ENCODE results near the gene OXTR.
"Not testable (repeated sequence)": the region's sequence is repeated elsewhere in the genome, so short reads cannot be mapped to it uniquely, and the experiment has no call there.

The OXTR gene

DNA sequence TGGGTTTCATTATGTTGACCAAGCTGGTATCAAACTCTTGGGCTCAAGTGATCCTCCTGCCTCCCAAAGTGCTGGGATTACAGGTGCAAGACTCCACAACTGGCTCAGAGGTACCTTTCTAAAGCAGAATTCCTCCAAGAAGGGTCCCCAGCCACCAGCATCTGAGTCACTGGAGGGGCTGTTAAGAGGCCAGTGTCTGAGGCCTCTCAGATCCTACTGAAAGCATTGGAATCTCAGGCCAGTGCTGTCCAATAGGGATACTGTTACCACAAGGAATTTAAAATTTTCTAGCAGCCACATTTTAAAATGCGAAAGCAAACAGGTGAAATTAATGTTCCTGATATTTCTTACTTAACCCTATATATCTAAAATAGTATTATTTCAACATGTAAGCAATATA lies 34.5 kb downstream of the OXTR start:
- H3K4me1 ChIP-seq (ENCODE audit: control insufficient read depth, insufficient read depth, low read length) = no peaks in the 10 kb centered on the region
- no peak overlapping the region for H3K4me3 ChIP-seq (ENCODE audit: low read length)
- H3K27me3 ChIP-seq (ENCODE audit: control insufficient read depth, insufficient read depth, low read length) = no peaks in the 10 kb centered on the region
- no peaks in the 10 kb centered on the region for H3K36me3 ChIP-seq (ENCODE audit: control insufficient read depth, insufficient read depth, low read length)
- H3K9me3 ChIP-seq (ENCODE audit: control insufficient read depth, low read length) = no peaks in the 10 kb centered on the region
- no peak overlapping the region for H3K9ac ChIP-seq (ENCODE audit: low read length)

- H3K27me3 ChIP-seq (ENCODE audit: control insufficient read depth, insufficient read depth, low read length) = no peaks in the 10 kb centered on the region
- no peaks in the 10 kb centered on the region for H3K4me1 ChIP-seq (ENCODE audit: control insufficient read depth, insufficient read depth, low read length)
- no peak overlapping the region for H3K9ac ChIP-seq (ENCODE audit: low read length)
- no peaks in the 10 kb centered on the region for H3K9me3 ChIP-seq (ENCODE audit: control insufficient read depth, low read length)
- no peaks in the 10 kb centered on the region for H3K36me3 ChIP-seq (ENCODE audit: control insufficient read depth, insufficient read depth, low read length)
- no peak overlapping the region for H3K4me3 ChIP-seq (ENCODE audit: low read length)
Measured at GRCh38 chr3:8734137-8734878, 35.1 kb downstream of the OXTR start.

DNA sequence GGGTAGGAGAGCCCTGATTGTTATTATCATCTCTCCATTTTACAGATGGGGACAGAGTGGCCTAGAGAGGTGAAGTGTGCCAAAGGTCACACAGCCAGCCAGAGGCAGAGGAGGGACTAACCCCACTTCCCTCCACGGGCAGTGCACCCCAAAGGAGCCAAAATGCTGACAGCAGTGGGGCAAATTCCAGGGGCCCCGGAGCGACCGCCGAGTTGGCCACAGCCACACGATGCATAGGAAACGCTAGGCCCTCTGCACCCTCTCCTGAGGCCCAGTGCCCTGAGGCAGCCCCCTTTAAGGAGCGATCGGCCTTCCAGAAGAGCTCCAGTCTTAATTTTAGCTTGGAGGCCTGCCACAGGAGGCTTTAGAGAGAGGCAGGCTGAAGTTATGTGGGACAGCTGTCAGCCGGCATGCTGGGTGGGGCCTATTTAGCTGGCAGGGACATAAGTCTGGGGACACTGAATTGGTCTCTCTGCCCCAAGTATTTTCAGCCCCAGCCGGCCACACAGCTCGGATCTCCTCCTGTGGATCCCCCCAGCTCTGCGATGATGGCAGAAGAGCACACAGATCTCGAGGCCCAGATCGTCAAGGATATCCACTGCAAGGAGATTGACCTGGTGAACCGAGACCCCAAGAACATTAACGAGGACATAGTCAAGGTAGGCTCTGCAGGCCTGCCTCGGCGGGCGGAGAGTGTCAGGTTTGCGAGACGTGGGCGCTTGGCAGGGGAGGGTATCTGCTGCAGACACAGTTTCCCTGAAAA lies 35.9 kb downstream of the OXTR start, which contains the start of gene CAV3:
Gene CAV3 (plus strand): TSS at position 471 of the 763 bp plus-strand sequence. CDS start 75 bp downstream, at position 546.
- Histone ChIP-seq H3K36me3 (ENCODE audit: control insufficient read depth, insufficient read depth, low read length) (no peaks in the 10 kb centered on the region), H3K9me3 (ENCODE audit: control insufficient read depth, low read length) (no peaks in the 10 kb centered on the region), H3K4me1 (ENCODE audit: control insufficient read depth, insufficient read depth, low read length) (no peaks in the 10 kb centered on the region), H3K4me3 (ENCODE audit: low read length) (no peak within 1 kb of the TSS), H3K27me3 (ENCODE audit: control insufficient read depth, insufficient read depth, low read length) (no peaks in the 10 kb centered on the region), H3K9ac (ENCODE audit: low read length) (no peak within 1 kb of the TSS)

- no peak overlapping the region for H3K9ac ChIP-seq (ENCODE audit: low read length)
- no peak overlapping the region for H3K4me3 ChIP-seq (ENCODE audit: low read length)
- H3K36me3 ChIP-seq (ENCODE audit: control insufficient read depth, insufficient read depth, low read length) = no peaks in the 10 kb centered on the region
- H3K4me1 ChIP-seq (ENCODE audit: control insufficient read depth, insufficient read depth, low read length) = no peaks in the 10 kb centered on the region
- no peaks in the 10 kb centered on the region for H3K27me3 ChIP-seq (ENCODE audit: control insufficient read depth, insufficient read depth, low read length)
- no peaks in the 10 kb centered on the region for H3K9me3 ChIP-seq (ENCODE audit: control insufficient read depth, low read length)
Measured at GRCh38 chr3:8732413-8732812, 37.0 kb downstream of the OXTR start.

DNA sequence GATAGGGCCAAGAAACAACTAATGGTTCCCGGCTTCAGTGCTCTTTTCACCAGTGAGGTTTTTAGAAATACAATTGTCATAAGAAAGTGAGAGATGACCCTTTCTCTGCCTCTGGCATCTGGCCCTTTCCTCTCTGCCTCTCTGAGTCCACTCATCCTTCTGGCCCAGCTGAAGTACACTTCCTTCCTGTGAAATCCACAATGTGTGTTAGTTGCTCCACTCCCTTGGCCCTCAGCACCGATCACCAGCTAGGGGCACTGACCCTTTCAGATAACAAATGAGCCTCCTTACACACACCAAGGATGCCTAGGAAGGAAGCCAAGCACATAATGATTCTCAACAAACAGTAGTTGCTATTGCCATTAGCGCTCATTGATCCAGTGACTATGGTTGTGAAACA lies 38.8 kb downstream of the OXTR start:
- Histone ChIP-seq H3K27me3 (ENCODE audit: control insufficient read depth, insufficient read depth, low read length) (no peaks in the 10 kb centered on the region), H3K4me3 (ENCODE audit: low read length) (no peak overlapping the region), H3K36me3 (ENCODE audit: control insufficient read depth, insufficient read depth, low read length) (no peaks in the 10 kb centered on the region), H3K9me3 (ENCODE audit: control insufficient read depth, low read length) (peaks cover 6% of the 10 kb centered on the region), H3K4me1 (ENCODE audit: control insufficient read depth, insufficient read depth, low read length) (no peaks in the 10 kb centered on the region), H3K9ac (ENCODE audit: low read length) (no peak overlapping the region)

DNA sequence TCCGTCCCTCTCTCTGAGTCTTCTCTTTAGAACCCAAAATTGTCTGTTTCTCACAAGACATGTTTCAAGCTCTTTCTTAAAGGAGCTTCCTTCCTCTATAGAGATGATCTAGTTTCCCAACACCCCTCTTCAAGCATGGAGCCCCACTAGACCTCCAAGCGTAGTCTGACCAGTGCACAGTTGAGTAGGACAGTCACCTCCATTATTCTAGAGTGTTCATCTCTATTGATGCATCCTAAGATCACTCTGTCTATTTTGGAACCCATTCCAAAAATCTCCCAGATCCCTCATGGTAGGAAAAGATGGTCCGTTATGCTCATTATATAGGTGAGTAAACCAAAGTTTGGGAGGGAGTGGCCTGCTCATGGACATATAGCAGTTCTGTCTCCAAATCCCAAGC lies 39.9 kb downstream of the OXTR start:
- Histone ChIP-seq H3K4me1 (ENCODE audit: control insufficient read depth, insufficient read depth, low read length) (peaks cover 8% of the 10 kb centered on the region), H3K9ac (ENCODE audit: low read length) (no peak overlapping the region), H3K4me3 (ENCODE audit: low read length) (no peak overlapping the region), H3K27me3 (ENCODE audit: control insufficient read depth, insufficient read depth, low read length) (no peaks in the 10 kb centered on the region), H3K9me3 (ENCODE audit: control insufficient read depth, low read length) (peaks cover 6% of the 10 kb centered on the region), H3K36me3 (ENCODE audit: control insufficient read depth, insufficient read depth, low read length) (no peaks in the 10 kb centered on the region)

- H3K27me3 ChIP-seq (ENCODE audit: control insufficient read depth, insufficient read depth, low read length) = no peaks in the 10 kb centered on the region
- no peak overlapping the region for H3K9ac ChIP-seq (ENCODE audit: low read length)
- H3K36me3 ChIP-seq (ENCODE audit: control insufficient read depth, insufficient read depth, low read length) = no peaks in the 10 kb centered on the region
- H3K4me1 ChIP-seq (ENCODE audit: control insufficient read depth, insufficient read depth, low read length) = peaks cover 8% of the 10 kb centered on the region
- H3K4me3 ChIP-seq (ENCODE audit: low read length) = no peak overlapping the region
- H3K9me3 ChIP-seq (ENCODE audit: control insufficient read depth, low read length) = peaks cover 6% of the 10 kb centered on the region
Measured at GRCh38 chr3:8727605-8728512, 41.6 kb downstream of the OXTR start.

DNA sequence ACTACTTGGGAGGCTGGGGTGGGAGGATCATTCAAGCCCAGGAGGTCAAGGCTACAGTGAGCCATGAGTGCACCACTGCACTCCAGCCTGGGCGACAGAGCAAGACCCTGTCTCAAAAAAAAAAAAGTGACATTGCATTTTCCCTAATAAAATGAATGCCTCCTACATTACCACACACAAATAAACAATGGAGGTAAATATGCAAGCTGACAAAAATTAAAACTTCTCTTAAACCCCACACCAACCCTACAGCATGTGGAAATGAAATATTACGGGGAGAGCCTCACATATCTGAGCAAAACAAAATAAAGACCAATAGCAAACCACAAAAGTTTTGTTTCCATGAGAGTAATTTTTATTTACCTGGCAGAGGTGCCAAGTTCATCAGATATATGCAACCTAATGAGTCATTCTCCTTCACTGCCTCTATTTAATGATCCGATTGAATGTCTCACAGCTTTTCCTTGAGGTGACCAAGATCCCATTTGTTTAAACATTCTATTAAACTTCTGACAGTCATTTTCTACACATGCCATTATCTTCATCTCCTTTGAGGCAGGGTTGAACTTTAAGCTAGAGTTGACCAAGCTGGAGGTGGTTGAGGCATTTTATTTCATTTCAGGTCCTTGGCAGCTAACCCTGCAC lies 45.2 kb downstream of the OXTR start:
- Histone ChIP-seq H3K9me3 (ENCODE audit: control insufficient read depth, low read length) (peaks cover 6% of the 10 kb centered on the region), H3K27me3 (ENCODE audit: control insufficient read depth, insufficient read depth, low read length) (no peaks in the 10 kb centered on the region), H3K4me3 (ENCODE audit: low read length) (no peak overlapping the region), H3K36me3 (ENCODE audit: control insufficient read depth, insufficient read depth, low read length) (no peaks in the 10 kb centered on the region), H3K9ac (ENCODE audit: low read length) (no peak overlapping the region), H3K4me1 (ENCODE audit: control insufficient read depth, insufficient read depth, low read length) (peaks cover 8% of the 10 kb centered on the region)

DNA sequence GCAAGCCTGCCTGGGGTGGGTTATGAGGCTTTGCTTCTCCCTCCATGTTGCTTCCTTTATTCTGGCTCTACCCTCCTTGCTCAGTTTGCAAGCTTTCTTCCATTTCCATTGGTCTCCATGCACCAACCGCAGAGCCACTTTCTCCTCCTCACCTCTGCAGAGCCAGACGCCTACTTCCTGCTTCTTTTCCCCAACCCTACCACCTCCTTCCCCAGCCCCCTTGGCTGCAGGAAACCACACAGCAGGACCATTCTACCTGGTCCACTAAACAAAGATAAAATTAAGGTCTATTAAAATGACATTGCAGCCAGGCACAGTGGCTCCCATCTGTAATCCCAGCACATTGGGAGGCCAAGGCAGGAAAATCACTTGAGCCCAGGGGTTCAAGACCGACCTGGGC lies 45.8 kb downstream of the OXTR start:
- Histone ChIP-seq H3K27me3 (ENCODE audit: control insufficient read depth, insufficient read depth, low read length) (no peaks in the 10 kb centered on the region), H3K36me3 (ENCODE audit: control insufficient read depth, insufficient read depth, low read length) (no peaks in the 10 kb centered on the region), H3K4me3 (ENCODE audit: low read length) (no peak overlapping the region), H3K9ac (ENCODE audit: low read length) (no peak overlapping the region), H3K4me1 (ENCODE audit: control insufficient read depth, insufficient read depth, low read length) (peaks cover 8% of the 10 kb centered on the region), H3K9me3 (ENCODE audit: control insufficient read depth, low read length) (peaks cover 6% of the 10 kb centered on the region)

- H3K4me1 ChIP-seq (ENCODE audit: control insufficient read depth, insufficient read depth, low read length) = peaks cover 8% of the 10 kb centered on the region
- H3K4me3 ChIP-seq (ENCODE audit: low read length) = no peak overlapping the region
- H3K27me3 ChIP-seq (ENCODE audit: control insufficient read depth, insufficient read depth, low read length) = no peaks in the 10 kb centered on the region
- H3K9me3 ChIP-seq (ENCODE audit: control insufficient read depth, low read length) = peaks cover 6% of the 10 kb centered on the region
- H3K36me3 ChIP-seq (ENCODE audit: control insufficient read depth, insufficient read depth, low read length) = no peaks in the 10 kb centered on the region
- H3K9ac ChIP-seq (ENCODE audit: low read length) = no peak overlapping the region
Measured at GRCh38 chr3:8722808-8723207, 46.6 kb downstream of the OXTR start.

DNA sequence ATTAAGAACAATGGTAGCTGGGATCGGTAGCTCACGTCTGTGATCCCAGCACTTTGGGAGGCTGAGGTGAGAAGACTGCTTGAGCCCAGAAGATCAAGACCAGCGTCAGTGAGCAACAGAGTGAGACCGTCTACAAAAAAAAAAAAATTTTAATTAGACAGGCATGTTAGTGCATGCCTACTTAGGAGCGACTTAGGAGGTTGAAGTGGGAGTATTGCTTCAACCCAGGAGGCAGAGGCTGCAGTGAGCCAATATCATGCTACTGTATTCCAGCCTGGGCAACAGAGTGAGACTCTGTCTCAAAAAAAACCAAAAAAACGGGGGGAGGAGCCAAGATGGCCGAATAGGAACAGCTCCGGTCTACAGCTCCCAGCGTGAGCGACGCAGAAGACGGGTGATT lies 53.7 kb downstream of the OXTR start:
- not testable (repeated sequence) for H3K36me3 ChIP-seq (ENCODE audit: control insufficient read depth, insufficient read depth, low read length); H3K27me3 ChIP-seq (ENCODE audit: control insufficient read depth, insufficient read depth, low read length); H3K9me3 ChIP-seq (ENCODE audit: control insufficient read depth, low read length); H3K4me3 ChIP-seq (ENCODE audit: low read length); H3K4me1 ChIP-seq (ENCODE audit: control insufficient read depth, insufficient read depth, low read length); H3K9ac ChIP-seq (ENCODE audit: low read length)

Data from mucosa of stomach (tissue), 1 donor.